ENCODE measurements around the gene GAK.

- TF ChIP-seq CTCF (IDR thresholded peaks at IDR 0.05; ENCODE audit: low read depth, low read length, missing input control) = no peak
- TF ChIP-seq YY1 (IDR thresholded peaks at IDR 0.05) = no peak
- no peak for TF ChIP-seq REST (IDR thresholded peaks at IDR 0.05)
- TF ChIP-seq TAF1 (conservative IDR thresholded peaks at IDR 0.05) = no peak
- no peak for TF ChIP-seq JUND (IDR thresholded peaks at IDR 0.05)
- no peak for TF ChIP-seq ATF3 (IDR thresholded peaks at IDR 0.05)
- TF ChIP-seq GABPA (IDR thresholded peaks at IDR 0.05 in 1 of 2, conservative IDR thresholded peaks at IDR 0.05 in 1 of 2) = no peak
- no peak for TF ChIP-seq FOXA2 (IDR thresholded peaks at IDR 0.05)
Observed at GRCh38 chr4:850323-850945, 81.7 kb downstream of the GAK start.
